K562 (cell line): Measurements from ENCODE around the gene KRTAP5-1. TPM values are rescaled to one million over a fixed set of nuclear protein-coding genes. Genes with fewer than 3 reads are reported as not detected.

Experiments used
- ESRRA ChIP-seq: fragments of 450-650 bp; IDR thresholded peaks from 2 replicates; pipeline ENCODE4 v1.6.1; 2014; ENCODE audit warnings: low read depth, mild to moderate bottlenecking, moderate library complexity, borderline replicate concordance
- KLF10 ChIP-seq: fragments of 250-450 bp; sonication (Bioruptor Pico); IDR thresholded peaks from 2 replicates; pipeline ENCODE4 v1.6.1; 2021; ENCODE audit warnings: matching md5 sums
- MAFK ChIP-seq: IDR thresholded peaks from 2 replicates; pipeline ENCODE4 v1.6.1; 2011; ENCODE audit warnings: low read length, improper control_type of control experiment
- ZEB2 ChIP-seq: fragments of 450-650 bp; IDR thresholded peaks from 2 replicates; pipeline ENCODE4 v1.6.1; 2016
- polyA plus RNA-seq, 8 experiments: library from polyadenylated mRNA; depleted of rRNA in 4 of 8; stranded (reverse) in 5 of 8; unstranded in 3 of 8; fragments of >200 nt; fragmentation: Nextera tagmentation in 2 of 8; fragmentation: Illumina TruSeq in 1 of 8; extraction: Ambion mirVana in 2 of 8; extraction: Trizol in 1 of 8; gene quantifications; 2 replicates each; pipeline versions ENCODE4 v1.2.1 to v1.2.3, GENCODE V29; 2011 to 2014; ENCODE audit warnings: inconsistent platforms in 1 of 8, missing spikeins in 1 of 8
- total RNA-seq, 7 experiments: library from RNA; depleted of rRNA in 6 of 7; stranded (reverse); fragments of >200 nt in 6 of 7; fragmentation: Illumina TruSeq in 2 of 7; extraction: Trizol in 2 of 7; gene quantifications; 2 replicates each; pipeline versions ENCODE4 v1.2.1 to v1.2.3, GENCODE V29; 2011 to 2021; ENCODE audit warnings: low replicate concordance in 1 of 7
- TF ChIP-seq, protein P1 (sequence below): fragments of 450-650 bp; IDR thresholded peaks from 2 replicates; pipeline ENCODE4 v1.6.1; 2016; ENCODE audit warnings: mild to moderate bottlenecking, moderate library complexity
- TF ChIP-seq, protein P2 (sequence below): sonication (generic); formaldehyde crosslinking; IDR thresholded peaks from 2 replicates; pipeline ENCODE4 v1.8.0; 2023; ENCODE audit warnings: missing genetic modification reagents, mild to moderate bottlenecking, borderline replicate concordance
- TF ChIP-seq, protein P3 (sequence below): sonication (generic); formaldehyde crosslinking; IDR thresholded peaks from 2 replicates; pipeline ENCODE4 v1.8.0; 2022; ENCODE audit warnings: mild to moderate bottlenecking, low read depth, missing genetic modification reagents
- TF ChIP-seq, protein P4 (sequence below): fragments of 250-450 bp; sonication (Bioruptor Pico); IDR thresholded peaks from 2 replicates; pipeline ENCODE4 v1.4.0; 2020

The KRTAP5-1 gene
- total and polyA plus RNA-seq, 9 of the 15 experiments (the other 6 are each of a cell fraction or from before 2014, with no cell fraction given), result not detected

DNA sequence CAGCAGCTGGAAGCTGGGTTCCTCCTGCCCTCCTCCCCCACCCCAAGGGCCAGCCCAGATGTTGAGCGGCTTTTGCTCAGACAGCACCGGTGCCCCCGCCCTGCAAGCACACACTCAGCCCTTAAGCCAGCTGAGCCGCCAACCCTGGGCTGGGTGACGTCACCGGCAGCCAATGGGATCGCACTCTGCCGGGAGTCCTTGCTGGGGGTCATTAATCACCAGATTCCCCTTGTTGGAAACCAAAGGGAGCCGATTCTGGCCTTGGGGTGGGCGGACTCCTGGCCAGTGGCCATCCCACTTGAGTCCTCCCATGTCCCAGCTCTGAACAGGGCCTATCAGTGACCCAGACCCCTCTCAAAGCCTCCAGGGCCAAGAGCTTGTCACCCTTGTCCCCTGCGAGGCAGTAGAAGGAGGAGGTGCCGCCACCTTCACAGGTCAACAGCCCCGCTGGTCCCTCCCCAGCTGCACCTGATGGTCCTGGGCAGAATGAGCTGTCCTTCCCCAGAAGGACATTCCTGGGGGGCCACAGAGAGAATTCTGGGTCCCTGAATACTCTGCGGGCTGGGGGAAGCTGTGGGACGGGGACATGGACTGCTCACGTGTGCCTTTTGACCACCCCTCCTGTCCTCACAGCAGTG lies 20.4 kb downstream of the KRTAP5-1 start (continued):
- TF ChIP-seq, protein P1, sequence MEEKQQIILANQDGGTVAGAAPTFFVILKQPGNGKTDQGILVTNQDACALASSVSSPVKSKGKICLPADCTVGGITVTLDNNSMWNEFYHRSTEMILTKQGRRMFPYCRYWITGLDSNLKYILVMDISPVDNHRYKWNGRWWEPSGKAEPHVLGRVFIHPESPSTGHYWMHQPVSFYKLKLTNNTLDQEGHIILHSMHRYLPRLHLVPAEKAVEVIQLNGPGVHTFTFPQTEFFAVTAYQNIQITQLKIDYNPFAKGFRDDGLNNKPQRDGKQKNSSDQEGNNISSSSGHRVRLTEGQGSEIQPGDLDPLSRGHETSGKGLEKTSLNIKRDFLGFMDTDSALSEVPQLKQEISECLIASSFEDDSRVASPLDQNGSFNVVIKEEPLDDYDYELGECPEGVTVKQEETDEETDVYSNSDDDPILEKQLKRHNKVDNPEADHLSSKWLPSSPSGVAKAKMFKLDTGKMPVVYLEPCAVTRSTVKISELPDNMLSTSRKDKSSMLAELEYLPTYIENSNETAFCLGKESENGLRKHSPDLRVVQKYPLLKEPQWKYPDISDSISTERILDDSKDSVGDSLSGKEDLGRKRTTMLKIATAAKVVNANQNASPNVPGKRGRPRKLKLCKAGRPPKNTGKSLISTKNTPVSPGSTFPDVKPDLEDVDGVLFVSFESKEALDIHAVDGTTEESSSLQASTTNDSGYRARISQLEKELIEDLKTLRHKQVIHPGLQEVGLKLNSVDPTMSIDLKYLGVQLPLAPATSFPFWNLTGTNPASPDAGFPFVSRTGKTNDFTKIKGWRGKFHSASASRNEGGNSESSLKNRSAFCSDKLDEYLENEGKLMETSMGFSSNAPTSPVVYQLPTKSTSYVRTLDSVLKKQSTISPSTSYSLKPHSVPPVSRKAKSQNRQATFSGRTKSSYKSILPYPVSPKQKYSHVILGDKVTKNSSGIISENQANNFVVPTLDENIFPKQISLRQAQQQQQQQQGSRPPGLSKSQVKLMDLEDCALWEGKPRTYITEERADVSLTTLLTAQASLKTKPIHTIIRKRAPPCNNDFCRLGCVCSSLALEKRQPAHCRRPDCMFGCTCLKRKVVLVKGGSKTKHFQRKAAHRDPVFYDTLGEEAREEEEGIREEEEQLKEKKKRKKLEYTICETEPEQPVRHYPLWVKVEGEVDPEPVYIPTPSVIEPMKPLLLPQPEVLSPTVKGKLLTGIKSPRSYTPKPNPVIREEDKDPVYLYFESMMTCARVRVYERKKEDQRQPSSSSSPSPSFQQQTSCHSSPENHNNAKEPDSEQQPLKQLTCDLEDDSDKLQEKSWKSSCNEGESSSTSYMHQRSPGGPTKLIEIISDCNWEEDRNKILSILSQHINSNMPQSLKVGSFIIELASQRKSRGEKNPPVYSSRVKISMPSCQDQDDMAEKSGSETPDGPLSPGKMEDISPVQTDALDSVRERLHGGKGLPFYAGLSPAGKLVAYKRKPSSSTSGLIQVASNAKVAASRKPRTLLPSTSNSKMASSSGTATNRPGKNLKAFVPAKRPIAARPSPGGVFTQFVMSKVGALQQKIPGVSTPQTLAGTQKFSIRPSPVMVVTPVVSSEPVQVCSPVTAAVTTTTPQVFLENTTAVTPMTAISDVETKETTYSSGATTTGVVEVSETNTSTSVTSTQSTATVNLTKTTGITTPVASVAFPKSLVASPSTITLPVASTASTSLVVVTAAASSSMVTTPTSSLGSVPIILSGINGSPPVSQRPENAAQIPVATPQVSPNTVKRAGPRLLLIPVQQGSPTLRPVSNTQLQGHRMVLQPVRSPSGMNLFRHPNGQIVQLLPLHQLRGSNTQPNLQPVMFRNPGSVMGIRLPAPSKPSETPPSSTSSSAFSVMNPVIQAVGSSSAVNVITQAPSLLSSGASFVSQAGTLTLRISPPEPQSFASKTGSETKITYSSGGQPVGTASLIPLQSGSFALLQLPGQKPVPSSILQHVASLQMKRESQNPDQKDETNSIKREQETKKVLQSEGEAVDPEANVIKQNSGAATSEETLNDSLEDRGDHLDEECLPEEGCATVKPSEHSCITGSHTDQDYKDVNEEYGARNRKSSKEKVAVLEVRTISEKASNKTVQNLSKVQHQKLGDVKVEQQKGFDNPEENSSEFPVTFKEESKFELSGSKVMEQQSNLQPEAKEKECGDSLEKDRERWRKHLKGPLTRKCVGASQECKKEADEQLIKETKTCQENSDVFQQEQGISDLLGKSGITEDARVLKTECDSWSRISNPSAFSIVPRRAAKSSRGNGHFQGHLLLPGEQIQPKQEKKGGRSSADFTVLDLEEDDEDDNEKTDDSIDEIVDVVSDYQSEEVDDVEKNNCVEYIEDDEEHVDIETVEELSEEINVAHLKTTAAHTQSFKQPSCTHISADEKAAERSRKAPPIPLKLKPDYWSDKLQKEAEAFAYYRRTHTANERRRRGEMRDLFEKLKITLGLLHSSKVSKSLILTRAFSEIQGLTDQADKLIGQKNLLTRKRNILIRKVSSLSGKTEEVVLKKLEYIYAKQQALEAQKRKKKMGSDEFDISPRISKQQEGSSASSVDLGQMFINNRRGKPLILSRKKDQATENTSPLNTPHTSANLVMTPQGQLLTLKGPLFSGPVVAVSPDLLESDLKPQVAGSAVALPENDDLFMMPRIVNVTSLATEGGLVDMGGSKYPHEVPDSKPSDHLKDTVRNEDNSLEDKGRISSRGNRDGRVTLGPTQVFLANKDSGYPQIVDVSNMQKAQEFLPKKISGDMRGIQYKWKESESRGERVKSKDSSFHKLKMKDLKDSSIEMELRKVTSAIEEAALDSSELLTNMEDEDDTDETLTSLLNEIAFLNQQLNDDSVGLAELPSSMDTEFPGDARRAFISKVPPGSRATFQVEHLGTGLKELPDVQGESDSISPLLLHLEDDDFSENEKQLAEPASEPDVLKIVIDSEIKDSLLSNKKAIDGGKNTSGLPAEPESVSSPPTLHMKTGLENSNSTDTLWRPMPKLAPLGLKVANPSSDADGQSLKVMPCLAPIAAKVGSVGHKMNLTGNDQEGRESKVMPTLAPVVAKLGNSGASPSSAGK, result no peak
- TF ChIP-seq, protein P2, sequence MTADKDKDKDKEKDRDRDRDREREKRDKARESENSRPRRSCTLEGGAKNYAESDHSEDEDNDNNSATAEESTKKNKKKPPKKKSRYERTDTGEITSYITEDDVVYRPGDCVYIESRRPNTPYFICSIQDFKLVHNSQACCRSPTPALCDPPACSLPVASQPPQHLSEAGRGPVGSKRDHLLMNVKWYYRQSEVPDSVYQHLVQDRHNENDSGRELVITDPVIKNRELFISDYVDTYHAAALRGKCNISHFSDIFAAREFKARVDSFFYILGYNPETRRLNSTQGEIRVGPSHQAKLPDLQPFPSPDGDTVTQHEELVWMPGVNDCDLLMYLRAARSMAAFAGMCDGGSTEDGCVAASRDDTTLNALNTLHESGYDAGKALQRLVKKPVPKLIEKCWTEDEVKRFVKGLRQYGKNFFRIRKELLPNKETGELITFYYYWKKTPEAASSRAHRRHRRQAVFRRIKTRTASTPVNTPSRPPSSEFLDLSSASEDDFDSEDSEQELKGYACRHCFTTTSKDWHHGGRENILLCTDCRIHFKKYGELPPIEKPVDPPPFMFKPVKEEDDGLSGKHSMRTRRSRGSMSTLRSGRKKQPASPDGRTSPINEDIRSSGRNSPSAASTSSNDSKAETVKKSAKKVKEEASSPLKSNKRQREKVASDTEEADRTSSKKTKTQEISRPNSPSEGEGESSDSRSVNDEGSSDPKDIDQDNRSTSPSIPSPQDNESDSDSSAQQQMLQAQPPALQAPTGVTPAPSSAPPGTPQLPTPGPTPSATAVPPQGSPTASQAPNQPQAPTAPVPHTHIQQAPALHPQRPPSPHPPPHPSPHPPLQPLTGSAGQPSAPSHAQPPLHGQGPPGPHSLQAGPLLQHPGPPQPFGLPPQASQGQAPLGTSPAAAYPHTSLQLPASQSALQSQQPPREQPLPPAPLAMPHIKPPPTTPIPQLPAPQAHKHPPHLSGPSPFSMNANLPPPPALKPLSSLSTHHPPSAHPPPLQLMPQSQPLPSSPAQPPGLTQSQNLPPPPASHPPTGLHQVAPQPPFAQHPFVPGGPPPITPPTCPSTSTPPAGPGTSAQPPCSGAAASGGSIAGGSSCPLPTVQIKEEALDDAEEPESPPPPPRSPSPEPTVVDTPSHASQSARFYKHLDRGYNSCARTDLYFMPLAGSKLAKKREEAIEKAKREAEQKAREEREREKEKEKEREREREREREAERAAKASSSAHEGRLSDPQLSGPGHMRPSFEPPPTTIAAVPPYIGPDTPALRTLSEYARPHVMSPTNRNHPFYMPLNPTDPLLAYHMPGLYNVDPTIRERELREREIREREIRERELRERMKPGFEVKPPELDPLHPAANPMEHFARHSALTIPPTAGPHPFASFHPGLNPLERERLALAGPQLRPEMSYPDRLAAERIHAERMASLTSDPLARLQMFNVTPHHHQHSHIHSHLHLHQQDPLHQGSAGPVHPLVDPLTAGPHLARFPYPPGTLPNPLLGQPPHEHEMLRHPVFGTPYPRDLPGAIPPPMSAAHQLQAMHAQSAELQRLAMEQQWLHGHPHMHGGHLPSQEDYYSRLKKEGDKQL (CRISPR knock-in tag), result no peak
- TF ChIP-seq, protein P3, sequence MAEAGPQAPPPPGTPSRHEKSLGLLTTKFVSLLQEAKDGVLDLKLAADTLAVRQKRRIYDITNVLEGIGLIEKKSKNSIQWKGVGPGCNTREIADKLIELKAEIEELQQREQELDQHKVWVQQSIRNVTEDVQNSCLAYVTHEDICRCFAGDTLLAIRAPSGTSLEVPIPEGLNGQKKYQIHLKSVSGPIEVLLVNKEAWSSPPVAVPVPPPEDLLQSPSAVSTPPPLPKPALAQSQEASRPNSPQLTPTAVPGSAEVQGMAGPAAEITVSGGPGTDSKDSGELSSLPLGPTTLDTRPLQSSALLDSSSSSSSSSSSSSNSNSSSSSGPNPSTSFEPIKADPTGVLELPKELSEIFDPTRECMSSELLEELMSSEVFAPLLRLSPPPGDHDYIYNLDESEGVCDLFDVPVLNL (CRISPR knock-in tag), result no peak
- TF ChIP-seq, protein P4, sequence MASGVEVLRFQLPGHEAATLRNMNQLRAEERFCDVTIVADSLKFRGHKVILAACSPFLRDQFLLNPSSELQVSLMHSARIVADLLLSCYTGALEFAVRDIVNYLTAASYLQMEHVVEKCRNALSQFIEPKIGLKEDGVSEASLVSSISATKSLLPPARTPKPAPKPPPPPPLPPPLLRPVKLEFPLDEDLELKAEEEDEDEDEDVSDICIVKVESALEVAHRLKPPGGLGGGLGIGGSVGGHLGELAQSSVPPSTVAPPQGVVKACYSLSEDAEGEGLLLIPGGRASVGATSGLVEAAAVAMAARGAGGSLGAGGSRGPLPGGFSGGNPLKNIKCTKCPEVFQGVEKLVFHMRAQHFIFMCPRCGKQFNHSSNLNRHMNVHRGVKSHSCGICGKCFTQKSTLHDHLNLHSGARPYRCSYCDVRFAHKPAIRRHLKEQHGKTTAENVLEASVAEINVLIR (CRISPR knock-in tag), result no peak
- TF ChIP-seq KLF10 (CRISPR knock-in tag) (no peak), ZEB2 (no peak), ESRRA (no peak), MAFK (no peak)
